Endodermal cell (in vitro differentiated cells): ENCODE measurements around the gene PAK2. TPM values are rescaled to one million over a fixed set of nuclear protein-coding genes. Genes with fewer than 3 reads are reported as not detected.
"Not testable (repeated sequence)": the region's sequence is repeated elsewhere in the genome, so short reads cannot be mapped to it uniquely, and the experiment has no call there.

Experiments
- DNase-seq: peaks from one replicate; pipeline ENCODE4 v3.0.0-alpha.2; 2017
- H3K27ac ChIP-seq: 2 replicates; pipeline ENCODE4 v1.5.1; 2013; ENCODE audit warnings: mild to moderate bottlenecking, low read depth, low read length, moderate library complexity
- H3K27me3 ChIP-seq: 2 replicates; pipeline ENCODE4 v1.6.1; 2013; ENCODE audit warnings: mild to moderate bottlenecking, low read length, moderate library complexity; ENCODE audit not compliant: insufficient read depth, control insufficient read depth, poor library complexity, severe bottlenecking
- H3K36me3 ChIP-seq: 2 replicates; pipeline ENCODE4 v1.7.0; 2013; ENCODE audit warnings: mild to moderate bottlenecking, low read length, moderate library complexity; ENCODE audit not compliant: control insufficient read depth, insufficient read depth
- H3K4me1 ChIP-seq: one replicate; pipeline ENCODE4 v1.7.0; 2013; ENCODE audit warnings: low read length; ENCODE audit not compliant: control insufficient read depth, insufficient read depth
- H3K4me3 ChIP-seq: 2 replicates; pipeline ENCODE4 v1.5.1; 2013; ENCODE audit warnings: mild to moderate bottlenecking, low read length, moderate library complexity
- H3K9ac ChIP-seq: 2 replicates; pipeline ENCODE4 v1.6.1; 2013; ENCODE audit warnings: mild to moderate bottlenecking, low read length, moderate library complexity; ENCODE audit not compliant: poor library complexity, severe bottlenecking; ENCODE audit errors: extremely low read depth
- H3K9me3 ChIP-seq: 2 replicates; pipeline ENCODE4 v1.6.1; 2013; ENCODE audit warnings: mild to moderate bottlenecking, low read length, moderate library complexity; ENCODE audit not compliant: control insufficient read depth
- H3K27ac Mint-ChIP-seq: 2 replicates; pipeline ENCODE4 v1.8.0; 2020; ENCODE audit warnings: mixed read lengths
- H3K27me3 Mint-ChIP-seq: 2 replicates; pipeline ENCODE4 v1.8.0; 2021; ENCODE audit warnings: mild to moderate bottlenecking, mixed read lengths; ENCODE audit not compliant: insufficient read depth
- H3K36me3 Mint-ChIP-seq: 2 replicates; pipeline ENCODE4 v1.8.0; 2020; ENCODE audit warnings: low read depth, mixed read lengths
- H3K4me1 Mint-ChIP-seq: 2 replicates; pipeline ENCODE4 v1.8.0; 2020; ENCODE audit warnings: mixed read lengths
- H3K4me3 Mint-ChIP-seq: 2 replicates; pipeline ENCODE4 v1.8.0; 2020; ENCODE audit warnings: mild to moderate bottlenecking, moderate library complexity, mixed read lengths
- H3K9me3 Mint-ChIP-seq: 2 replicates; pipeline ENCODE4 v1.8.0; 2020; ENCODE audit warnings: mild to moderate bottlenecking, mixed read lengths
- WGBS, 2 experiments: methylation state at CpG; one replicate each; pipeline versions ENCODE4 v1.1.5 to v1.1.7; 2013; ENCODE audit warnings: missing lambda C conversion rate in 2 of 2, mixed read lengths in 1 of 2; ENCODE audit not compliant: insufficient coverage in 1 of 2, insufficient read length in 1 of 2; 5-methylcytosine and 5-hydroxymethylcytosine counted together
- total RNA-seq, 2 donors: library from RNA; stranded (reverse); fragmentation: NEBNext Ultra II Directional in 1 of 2; extraction: Animal tissue kit (Norgen Biotek cat#: 25700) in 1 of 2; gene quantifications; 2 replicates in 1 of 2; 3 replicates in 1 of 2; pipeline ENCODE4 v1.2.1, GENCODE V29; 2021
- TF ChIP-seq, protein P1 (sequence below): fragments of 200-600 bp; sonication (generic); conservative IDR thresholded peaks from 2 replicates; pipeline ENCODE4 v1.5.0; 2021; ENCODE audit warnings: antibody characterized with exemption, mild to moderate bottlenecking

Gene PAK2
- total RNA-seq, 2 donors from 2014 or later: 58.7 to 76.6 TPM

DNA sequence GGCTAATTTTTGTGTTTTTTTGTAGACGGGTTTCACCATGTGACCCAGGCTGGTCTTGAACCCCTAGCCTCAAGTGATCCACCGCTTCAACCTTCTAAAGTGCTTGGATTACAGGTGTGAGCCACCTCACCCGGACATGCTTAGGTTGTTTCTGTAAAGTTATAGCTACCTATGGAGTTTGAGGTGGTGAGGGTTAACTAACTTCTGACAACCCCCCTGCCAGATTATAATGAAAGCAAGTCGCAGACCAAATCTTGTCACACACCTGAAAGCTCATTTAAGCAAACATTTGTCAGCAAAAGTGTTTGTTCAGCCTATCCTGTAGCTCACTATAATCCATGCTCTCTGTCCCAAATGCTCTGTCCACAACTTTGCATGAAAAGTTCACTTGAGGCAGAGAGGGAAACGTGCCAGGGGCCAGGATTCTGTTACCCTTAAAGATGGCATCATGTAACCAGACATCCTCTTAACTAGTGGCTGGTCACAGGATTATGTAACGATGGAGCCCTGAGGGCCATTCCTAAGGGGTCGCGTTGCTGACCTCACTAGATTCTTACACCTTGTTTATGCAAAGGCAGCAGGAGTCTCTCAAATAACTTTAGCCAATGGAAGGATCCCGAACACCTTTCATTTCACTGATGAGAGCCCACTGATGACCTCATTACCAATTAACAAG, 103.9 kb downstream of the PAK2 start:
- Mint-ChIP-seq H3K36me3 (no peaks in the 10 kb centered on the region), H3K4me3 (no peak overlapping the region), H3K4me1 (no peaks in the 10 kb centered on the region), H3K27ac (no peak overlapping the region), H3K27me3 (no peaks in the 10 kb centered on the region), H3K9me3 (peaks cover 29% of the 10 kb centered on the region)
- Histone ChIP-seq H3K4me3 (no peak overlapping the region), H3K27me3 (no peaks in the 10 kb centered on the region), H3K9me3 (peaks cover 10% of the 10 kb centered on the region), H3K9ac (no peak overlapping the region), H3K4me1 (no peaks in the 10 kb centered on the region), H3K27ac (no peak overlapping the region), H3K36me3 (no peaks in the 10 kb centered on the region)
- no peak for DNase-seq
- TF ChIP-seq, protein P1, sequence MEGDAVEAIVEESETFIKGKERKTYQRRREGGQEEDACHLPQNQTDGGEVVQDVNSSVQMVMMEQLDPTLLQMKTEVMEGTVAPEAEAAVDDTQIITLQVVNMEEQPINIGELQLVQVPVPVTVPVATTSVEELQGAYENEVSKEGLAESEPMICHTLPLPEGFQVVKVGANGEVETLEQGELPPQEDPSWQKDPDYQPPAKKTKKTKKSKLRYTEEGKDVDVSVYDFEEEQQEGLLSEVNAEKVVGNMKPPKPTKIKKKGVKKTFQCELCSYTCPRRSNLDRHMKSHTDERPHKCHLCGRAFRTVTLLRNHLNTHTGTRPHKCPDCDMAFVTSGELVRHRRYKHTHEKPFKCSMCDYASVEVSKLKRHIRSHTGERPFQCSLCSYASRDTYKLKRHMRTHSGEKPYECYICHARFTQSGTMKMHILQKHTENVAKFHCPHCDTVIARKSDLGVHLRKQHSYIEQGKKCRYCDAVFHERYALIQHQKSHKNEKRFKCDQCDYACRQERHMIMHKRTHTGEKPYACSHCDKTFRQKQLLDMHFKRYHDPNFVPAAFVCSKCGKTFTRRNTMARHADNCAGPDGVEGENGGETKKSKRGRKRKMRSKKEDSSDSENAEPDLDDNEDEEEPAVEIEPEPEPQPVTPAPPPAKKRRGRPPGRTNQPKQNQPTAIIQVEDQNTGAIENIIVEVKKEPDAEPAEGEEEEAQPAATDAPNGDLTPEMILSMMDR: no peak
- 90 to 91% methylated on average over 7 to 9 of the region's 9 CpGs for whole genome bisulfite sequencing, 2 experiments

- not testable (repeated sequence) for H3K4me3 Mint-ChIP-seq, H3K27ac ChIP-seq, H3K36me3 Mint-ChIP-seq, H3K4me1 ChIP-seq, H3K27me3 ChIP-seq, H3K4me3 ChIP-seq, H3K27ac Mint-ChIP-seq, H3K4me1 Mint-ChIP-seq, DNase-seq, H3K27me3 Mint-ChIP-seq, H3K36me3 ChIP-seq, H3K9ac ChIP-seq
- peaks cover 20% of the 10 kb centered on the region for H3K9me3 ChIP-seq
- peaks cover 38% of the 10 kb centered on the region for H3K9me3 Mint-ChIP-seq
- WGBS, 2 experiments: 86 to 91% methylated on average over 13 to 19 of the region's 22 CpGs
Observed at GRCh38 chr3:196844235-196845219, 104.9 kb downstream of the PAK2 start.

- H3K27me3 Mint-ChIP-seq, H3K4me1 ChIP-seq, H3K4me3 Mint-ChIP-seq, H3K27ac Mint-ChIP-seq, H3K27me3 ChIP-seq, H3K36me3 Mint-ChIP-seq, H3K36me3 ChIP-seq, H3K9ac ChIP-seq, DNase-seq, H3K4me1 Mint-ChIP-seq, H3K4me3 ChIP-seq, H3K27ac ChIP-seq: not testable (repeated sequence)
- 84 to 89% methylated on average over 2 to 4 of the region's 4 CpGs for WGBS, 2 experiments
- peaks cover 28% of the 10 kb centered on the region for H3K9me3 ChIP-seq
- H3K9me3 Mint-ChIP-seq: peaks cover 62% of the 10 kb centered on the region
Observed at GRCh38 chr3:196848375-196848774, 108.7 kb downstream of the PAK2 start.

- TF ChIP-seq, protein P1: no peak
- H3K9me3 Mint-ChIP-seq: peaks cover 64% of the 10 kb centered on the region
Observed at GRCh38 chr3:196849180-196849741, 109.6 kb downstream of the PAK2 start.

GRCh38 chr3:196863000-196863399, 123.3 kb downstream of the PAK2 start:
- not testable (repeated sequence) for H3K27ac Mint-ChIP-seq, DNase-seq, H3K4me1 Mint-ChIP-seq, H3K4me3 Mint-ChIP-seq, H3K4me1 ChIP-seq, H3K9ac ChIP-seq, H3K36me3 ChIP-seq, H3K27me3 Mint-ChIP-seq, H3K9me3 ChIP-seq, H3K27ac ChIP-seq, H3K36me3 Mint-ChIP-seq, H3K4me3 ChIP-seq, H3K27me3 ChIP-seq
- peaks cover 37% of the 10 kb centered on the region for H3K9me3 Mint-ChIP-seq
- WGBS, 2 experiments: 89 to 91% methylated on average over 8 of the region's 8 CpGs

More at GRCh38 chr3:196849180-196849741, 109.6 kb downstream of the PAK2 start:
- Mint-ChIP-seq H3K4me3 (no peak overlapping the region), H3K27me3 (no peaks in the 10 kb centered on the region), H3K4me1 (no peaks in the 10 kb centered on the region), H3K27ac (no peak overlapping the region), H3K36me3 (no peaks in the 10 kb centered on the region)
- Histone ChIP-seq H3K4me1 (no peaks in the 10 kb centered on the region), H3K9me3 (peaks cover 28% of the 10 kb centered on the region), H3K27ac (no peak overlapping the region), H3K4me3 (no peak overlapping the region), H3K9ac (no peak overlapping the region), H3K27me3 (no peaks in the 10 kb centered on the region), H3K36me3 (no peaks in the 10 kb centered on the region)
- no peak for DNase-seq
- 78 to 93% methylated on average over 3 to 11 of the region's 11 CpGs for WGBS, 2 experiments
